T-helper 22 cell (primary cell): Measurements from ENCODE around the gene PRX.
"Not testable (repeated sequence)": the region's sequence is repeated elsewhere in the genome, so short reads cannot be mapped to it uniquely, and the experiment has no call there.

Experiments
- DNase-seq: peaks from one replicate; pipeline ENCODE4 v3.0.0-alpha.2; 2020; ENCODE audit warnings: low read depth

Gene PRX

GRCh38 chr19:40441719-40442253 lies 28.6 kb upstream of the PRX start:
- DNase-seq = no peak

DNA sequence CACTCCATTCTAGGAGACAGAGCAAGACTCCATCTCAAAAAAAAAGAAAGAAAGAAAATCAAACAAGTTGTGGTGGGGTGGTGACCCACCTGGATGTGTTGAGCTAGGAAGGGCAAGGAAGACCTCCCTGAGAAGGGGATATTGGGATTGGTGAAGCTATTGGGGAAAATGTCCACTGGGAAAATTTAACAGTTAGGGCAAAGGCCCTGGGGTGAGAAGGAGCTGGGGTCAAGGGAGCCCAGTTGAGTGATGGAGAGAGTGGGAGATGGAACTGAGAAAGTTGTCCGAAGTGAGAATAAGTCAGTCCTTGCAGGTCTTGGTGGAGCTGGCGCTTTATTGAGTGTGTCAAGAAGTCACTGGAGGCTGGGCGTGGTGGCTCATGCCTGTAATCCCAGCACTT lies 25.1 kb upstream of the PRX start:
- no peak for DNase-seq

DNA sequence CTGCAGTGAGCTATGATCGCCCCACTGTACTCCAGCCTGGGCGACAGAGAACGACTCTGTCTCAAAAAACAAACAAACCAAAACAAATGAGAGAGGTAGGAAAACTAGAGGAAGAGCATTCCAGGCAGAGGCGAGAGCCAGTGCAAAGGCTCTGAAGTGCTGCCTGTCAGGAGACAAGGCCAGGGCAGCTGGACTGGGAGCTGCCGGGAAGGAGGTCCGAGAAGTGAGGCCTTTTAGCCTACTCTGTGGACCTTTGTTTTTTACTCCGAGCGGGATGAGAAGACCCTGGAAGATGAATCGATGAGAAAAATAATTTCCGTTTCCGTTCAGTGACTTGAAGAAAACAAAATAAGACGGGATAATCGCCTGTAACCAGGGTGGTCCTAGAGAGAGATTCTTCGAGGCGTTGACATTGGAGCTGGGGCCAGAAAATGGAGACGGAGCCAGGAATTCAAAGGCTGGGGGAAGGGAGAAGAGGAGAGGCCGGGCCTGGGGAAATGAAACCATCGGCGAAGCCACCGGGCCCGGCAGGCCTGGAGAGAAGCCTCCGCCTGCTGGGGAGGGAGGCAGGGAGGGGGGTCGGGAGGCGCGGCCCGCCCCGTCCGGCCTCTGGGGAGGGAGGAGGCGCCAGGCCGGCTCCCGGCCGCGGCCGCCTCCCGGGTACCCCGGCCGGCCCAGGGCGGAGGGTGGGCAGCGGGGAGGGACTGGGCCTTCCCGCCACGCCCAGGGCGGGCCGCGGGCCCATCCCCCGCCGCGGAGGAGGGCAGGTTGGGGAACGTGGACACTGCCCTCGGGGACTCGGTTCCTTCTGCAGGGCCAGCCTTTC lies 20.4 kb upstream of the PRX start:
- peak; percentile 45 for DNase-seq

- not testable (repeated sequence) for DNase-seq
Measured at GRCh38 chr19:40432760-40433159, 19.6 kb upstream of the PRX start.

DNA sequence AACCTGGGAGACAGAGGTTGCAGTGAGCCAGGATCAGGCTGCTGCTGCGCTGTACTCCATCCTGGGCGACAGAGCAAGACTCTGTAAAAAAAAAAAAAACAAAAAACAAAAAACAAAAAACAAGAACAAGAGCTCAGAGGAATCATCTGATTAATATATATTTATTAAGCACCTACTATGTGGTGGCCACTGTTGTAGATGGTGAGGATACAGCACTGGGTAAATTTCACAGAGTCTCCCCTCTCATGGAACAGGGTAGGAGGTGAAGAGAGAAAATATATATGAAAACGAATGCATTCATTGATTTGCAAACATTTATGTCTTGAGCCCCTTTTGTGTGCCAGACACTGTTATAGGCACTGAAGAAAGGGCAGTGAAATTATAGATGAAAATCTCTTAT lies 18.5 kb upstream of the PRX start:
- DNase-seq = no peak

DNA sequence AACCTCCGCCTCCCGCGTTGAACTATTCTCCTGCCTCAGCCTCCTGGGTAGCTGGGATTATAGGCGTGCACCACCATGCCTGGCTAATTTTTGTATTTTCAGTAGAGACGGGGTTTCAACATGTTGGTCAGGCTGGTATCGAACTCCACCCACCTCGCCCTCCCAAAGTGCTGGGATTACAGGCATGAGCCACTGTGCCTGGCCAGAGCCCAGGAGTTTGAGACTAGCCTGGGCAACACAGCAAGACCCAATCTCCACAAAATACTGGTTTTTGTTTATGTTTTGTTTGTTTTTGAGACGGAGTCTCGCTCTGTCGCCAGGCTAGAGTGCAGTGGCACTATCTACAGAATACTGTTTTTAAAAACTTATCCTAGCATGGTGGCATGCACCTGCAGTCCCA lies 17.1 kb upstream of the PRX start:
- not testable (repeated sequence) for DNase-seq

DNA sequence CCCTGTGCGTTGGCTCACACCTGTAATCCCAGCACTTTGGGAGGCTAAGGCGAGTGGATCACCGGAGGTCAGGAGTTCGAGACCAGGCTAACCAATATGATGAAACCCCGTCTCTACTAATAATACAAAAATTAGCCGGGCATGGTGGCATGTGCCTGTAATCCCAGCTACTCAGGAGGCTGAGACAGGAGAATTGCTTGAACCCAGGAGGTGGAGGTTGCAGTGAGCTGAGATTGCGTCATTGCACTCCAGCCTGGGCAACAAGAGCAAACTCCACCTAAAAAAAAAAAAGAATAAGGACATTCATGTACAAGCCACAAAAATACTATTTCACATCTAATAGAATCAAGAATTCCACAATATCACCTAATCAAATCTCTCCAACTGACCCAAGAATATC lies 15.0 kb upstream of the PRX start:
- not testable (repeated sequence) for DNase-seq

GRCh38 chr19:40425450-40426287 lies 12.5 kb upstream of the PRX start, which contains the start of gene SERTAD1:
TSS of gene SERTAD1 (minus strand) at chr19:40425992. CDS start at chr19:40423546, 2,446 bp downstream.
- DNase-seq = peak; percentile 100

DNA sequence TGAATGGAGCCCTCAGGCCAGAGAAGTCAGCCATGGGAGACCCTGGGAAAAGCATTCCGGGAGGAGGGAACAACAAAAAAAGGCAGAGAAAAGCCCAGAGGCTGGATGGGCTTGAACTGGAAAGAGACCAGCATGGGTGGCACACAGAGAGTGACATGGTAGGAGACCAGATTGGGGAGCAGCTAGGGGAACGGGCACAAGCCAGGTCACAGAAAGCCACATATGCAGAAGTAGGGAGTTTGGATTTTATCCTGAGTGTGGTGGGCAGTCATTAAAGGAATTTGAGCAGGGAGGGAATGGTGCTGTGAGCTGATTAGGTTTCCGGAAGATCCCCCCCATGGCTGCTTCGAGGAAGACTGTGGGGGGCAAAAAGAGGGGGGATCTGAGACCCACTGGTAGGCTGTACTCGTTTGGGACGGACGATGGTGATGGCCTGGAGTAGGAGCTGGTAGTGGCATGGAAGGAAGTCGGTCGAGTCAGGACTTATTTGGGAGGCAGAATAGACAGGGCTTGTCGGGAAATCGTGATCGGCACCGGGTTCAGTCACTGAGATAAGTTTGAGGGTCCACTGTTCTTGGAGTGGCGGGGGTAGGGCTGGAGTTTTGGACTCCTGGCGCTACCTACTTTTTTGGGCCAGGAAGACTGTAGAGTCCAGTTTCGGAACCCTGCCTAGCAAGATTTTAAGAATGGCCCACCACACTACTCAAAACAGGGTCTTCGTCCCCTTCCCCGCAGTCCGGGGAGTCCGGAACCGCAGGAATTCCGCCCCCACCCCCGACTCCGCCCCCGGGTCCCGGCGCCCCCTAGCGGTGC lies 11.7 kb upstream of the PRX start:
- DNase-seq = no peak

DNA sequence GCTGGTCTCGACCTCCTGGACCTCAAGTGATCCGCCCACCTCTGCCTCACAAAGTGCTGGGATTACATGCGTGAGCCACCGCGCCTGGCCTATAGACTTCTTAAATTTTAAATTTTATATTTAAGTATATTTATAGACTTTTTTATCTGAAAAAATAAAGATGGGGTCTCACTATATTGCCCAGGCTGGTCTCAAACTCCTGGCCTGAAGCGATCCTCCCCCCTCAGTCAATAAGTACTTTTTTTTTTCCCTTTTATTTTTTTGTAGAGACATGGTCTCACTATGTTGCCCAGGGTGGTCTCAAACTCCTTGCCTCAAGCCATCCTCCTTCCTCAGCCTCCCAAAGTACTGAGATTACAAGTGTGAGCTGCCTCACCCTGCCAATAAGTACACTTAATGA lies 10.8 kb upstream of the PRX start:
- no peak for DNase-seq

- no peak for DNase-seq
Measured at GRCh38 chr19:40422748-40423566, 9.8 kb upstream of the PRX start.

DNA sequence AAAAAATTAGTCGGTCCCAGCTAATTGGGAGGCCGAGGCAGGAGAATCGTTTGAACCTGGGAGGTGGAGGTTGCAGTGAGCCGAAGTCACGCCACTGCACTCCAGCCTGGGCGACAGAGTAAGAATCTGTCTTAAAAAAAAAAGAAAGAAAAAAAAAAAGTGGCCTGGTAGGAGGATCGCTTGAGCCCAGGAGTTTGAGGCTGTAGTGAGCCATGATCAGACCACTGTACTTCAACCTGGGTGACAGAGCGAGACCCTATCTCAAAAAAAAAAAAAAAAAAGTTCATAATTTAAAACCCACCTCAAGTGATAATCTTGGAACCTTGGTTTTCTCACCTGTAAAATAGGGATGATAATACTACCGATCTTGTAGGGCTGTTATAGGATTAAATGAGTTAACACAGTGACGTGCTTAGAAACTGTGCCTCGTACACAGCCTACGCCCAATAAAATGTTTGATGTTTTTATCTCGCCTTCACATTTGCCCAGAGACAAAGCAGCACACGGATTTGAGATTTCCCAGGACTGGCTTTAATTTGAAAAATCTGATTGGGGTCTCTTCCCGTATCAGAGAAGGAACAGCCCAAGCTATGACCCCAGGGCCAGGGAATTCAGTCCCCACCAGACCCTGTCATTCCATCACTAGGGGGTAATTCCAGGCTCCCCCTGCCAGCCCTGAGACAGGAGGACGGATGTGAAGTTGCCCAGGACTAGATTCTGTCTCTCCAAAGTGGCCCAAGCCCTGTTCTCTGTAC lies 9.0 kb upstream of the PRX start:
- no peak for DNase-seq

GRCh38 chr19:40420766-40421765 lies 7.9 kb upstream of the PRX start:
- peak; percentile 70 for DNase-seq

GRCh38 chr19:40420451-40420765 lies 7.2 kb upstream of the PRX start:
- no peak for DNase-seq

DNA sequence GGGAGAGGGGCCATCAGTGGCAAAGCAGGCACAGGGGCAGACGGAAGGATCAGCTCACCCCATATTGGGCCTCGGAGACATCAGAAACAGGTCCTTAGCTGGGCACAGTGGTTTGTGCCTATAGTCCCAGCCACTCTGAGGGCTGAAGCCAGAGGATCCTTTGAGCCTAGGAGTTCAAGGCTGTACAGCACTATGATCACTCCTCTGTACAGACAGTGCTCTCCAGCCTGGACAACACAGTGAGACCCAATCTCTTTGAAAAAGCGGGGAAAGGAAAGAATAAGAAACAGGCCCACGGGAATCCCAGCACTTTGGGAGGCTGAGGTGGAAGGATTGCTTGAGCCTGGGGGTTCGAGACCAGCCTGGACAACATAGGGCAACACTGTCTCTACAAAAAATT lies 6.6 kb upstream of the PRX start:
- no peak for DNase-seq

GRCh38 chr19:40419066-40419612 lies 6.0 kb upstream of the PRX start:
- DNase-seq = no peak

DNA sequence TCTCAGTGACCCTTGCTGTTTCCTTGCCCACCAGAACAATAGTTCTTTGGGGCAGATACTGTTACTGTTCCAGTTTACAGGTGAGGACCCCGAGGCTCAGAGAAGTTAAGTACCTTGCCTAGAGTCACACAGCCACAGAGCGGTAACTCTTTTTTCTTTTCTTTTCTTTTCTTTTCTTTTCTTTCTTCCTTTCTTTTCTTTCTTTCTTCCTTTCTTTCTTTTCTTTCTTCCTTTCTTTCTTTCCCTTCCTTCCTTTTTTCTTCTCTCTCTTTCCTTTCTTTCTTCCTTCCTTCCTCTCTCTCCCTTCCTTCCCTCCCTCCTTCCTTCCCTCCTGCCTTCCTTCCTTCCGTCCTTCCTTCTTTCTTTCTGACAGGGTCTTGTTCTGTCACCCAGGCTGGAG lies 4.9 kb upstream of the PRX start:
- DNase-seq = no peak

DNA sequence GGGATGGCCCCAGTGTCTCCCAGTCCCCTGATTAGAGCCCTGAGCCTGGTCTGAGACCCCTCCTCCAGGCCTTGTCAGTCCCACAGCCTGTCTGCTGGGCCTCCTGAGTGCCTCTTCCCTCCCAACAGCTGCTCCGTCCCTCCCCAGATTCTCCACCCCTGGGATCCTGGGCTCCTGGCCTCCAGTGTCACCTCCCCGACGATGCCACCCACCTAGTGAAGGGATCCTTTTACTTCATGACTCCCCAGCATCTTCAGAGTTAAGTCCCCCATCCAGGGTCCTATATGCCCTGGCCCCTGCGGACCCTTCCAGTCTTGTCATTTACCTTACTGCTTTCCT lies 4.4 kb upstream of the PRX start:
- no peak for DNase-seq
